Activated CD8-positive, alpha-beta T cell treated with anti-CD3 and anti-CD28 coated beads for 36 hours (primary cell): ENCODE measurements around the gene NOPCHAP1. TPM values are rescaled to one million over a fixed set of nuclear protein-coding genes. Genes with fewer than 3 reads are reported as not detected.

ENCODE experiments used
- ATAC-seq: fragments of 200-7000 bp; cut with Tn5 transposase; one replicate; pipeline ENCODE4 v1.10.0; 2021; ENCODE audit warnings: mild to moderate bottlenecking, moderate library complexity
- CTCF ChIA-PET: fragments of 350-600 bp; sonication (Branson Sonifier 250); formaldehyde crosslinking; loops from one replicate; lab custom pipeline; 2021; ENCODE audit warnings: antibody characterized with exemption; lab: Charles Lee
- POLR2A ChIA-PET: fragments of 350-600 bp; sonication (Branson Sonifier 250); formaldehyde crosslinking; loops from one replicate; lab custom pipeline; 2021; ENCODE audit warnings: antibody characterized with exemption; lab: Charles Lee
- DNase-seq: peaks from one replicate; pipeline ENCODE4 v3.0.0-alpha.2; 2020
- H3K27ac Mint-ChIP-seq: one replicate; pipeline ENCODE4 v1.8.0; 2021; ENCODE audit warnings: mild to moderate bottlenecking, mixed read lengths
- H3K27me3 Mint-ChIP-seq: one replicate; pipeline ENCODE4 v1.8.0; 2021; ENCODE audit warnings: mixed read lengths
- H3K36me3 Mint-ChIP-seq: one replicate; pipeline ENCODE4 v1.8.0; 2021; ENCODE audit warnings: low read depth, mixed read lengths
- H3K4me1 Mint-ChIP-seq: one replicate; pipeline ENCODE4 v1.8.0; 2021; ENCODE audit warnings: low read depth, mixed read lengths
- H3K4me3 Mint-ChIP-seq: one replicate; pipeline ENCODE4 v1.8.0; 2021; ENCODE audit warnings: mild to moderate bottlenecking, moderate library complexity, mixed read lengths
- H3K9me3 Mint-ChIP-seq: one replicate; pipeline ENCODE4 v1.8.0; 2021; ENCODE audit warnings: mixed read lengths
- intact Hi-C: fragments of 100-400 bp; cut with micrococcal nuclease; formaldehyde crosslinking; loops from one replicate; pipeline ENCODE4 v1.10.0; 2022
- total RNA-seq, 2 experiments: library from RNA; stranded (reverse); gene quantifications; one replicate each; pipeline ENCODE4 v1.2.3, GENCODE V29; 2021
- TF ChIP-seq, protein P1 (sequence below): fragments of 200-600 bp; IDR thresholded peaks from one replicate; pipeline ENCODE4 v1.8.0; 2022; ENCODE audit warnings: antibody characterized with exemption, mild to moderate bottlenecking

NOPCHAP1 gene
- total RNA-seq, 2 experiments from 2014 or later: 39.4 to 42.0 TPM

DNA sequence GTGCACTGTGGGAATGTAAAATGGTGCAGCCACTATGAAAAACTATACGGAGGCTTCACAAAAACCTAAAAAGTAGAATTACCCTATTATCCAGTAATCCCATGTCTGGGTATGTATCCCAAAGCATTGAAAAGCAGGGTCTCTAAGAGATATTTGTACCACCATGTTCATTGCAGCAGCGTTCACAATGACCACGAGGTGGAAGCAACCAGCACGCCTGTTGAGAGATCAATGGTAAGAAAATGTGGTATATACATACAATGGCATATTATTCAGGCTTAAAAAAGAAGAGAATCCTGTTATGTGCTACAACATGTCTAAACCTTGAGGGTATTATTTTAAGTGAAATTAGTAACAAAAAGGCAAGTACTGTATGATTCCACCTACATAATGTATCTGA, 910 bp upstream of the NOPCHAP1 start:
- peaks cover 25% of the 10 kb centered on the region for H3K36me3 Mint-ChIP-seq
- H3K27me3 Mint-ChIP-seq: peaks cover 5% of the 10 kb centered on the region
- intact Hi-C loops: no loop called here
- POLR2A ChIA-PET: interaction anchor here (0.6 kb wide), 1 partner anchor 149 kb away, joined by 3 read pairs; no protein-coding TSS in a partner anchor
- peak overlapping the region; percentile 90 for H3K4me3 Mint-ChIP-seq
- H3K27ac Mint-ChIP-seq: no peak overlapping the region
- peaks cover 43% of the 10 kb centered on the region for H3K4me1 Mint-ChIP-seq
- no peaks in the 10 kb centered on the region for H3K9me3 Mint-ChIP-seq
- DNase-seq: no peak
- no peak for ATAC-seq
- CTCF ChIA-PET: interaction anchor here (1.5 to 2.9 kb wide), 3 partner anchors 14 to 67 kb away, joined by 3 to 13 read pairs (median 6); partner anchors contain the start of gene SLC41A2
- TF ChIP-seq, protein P1, sequence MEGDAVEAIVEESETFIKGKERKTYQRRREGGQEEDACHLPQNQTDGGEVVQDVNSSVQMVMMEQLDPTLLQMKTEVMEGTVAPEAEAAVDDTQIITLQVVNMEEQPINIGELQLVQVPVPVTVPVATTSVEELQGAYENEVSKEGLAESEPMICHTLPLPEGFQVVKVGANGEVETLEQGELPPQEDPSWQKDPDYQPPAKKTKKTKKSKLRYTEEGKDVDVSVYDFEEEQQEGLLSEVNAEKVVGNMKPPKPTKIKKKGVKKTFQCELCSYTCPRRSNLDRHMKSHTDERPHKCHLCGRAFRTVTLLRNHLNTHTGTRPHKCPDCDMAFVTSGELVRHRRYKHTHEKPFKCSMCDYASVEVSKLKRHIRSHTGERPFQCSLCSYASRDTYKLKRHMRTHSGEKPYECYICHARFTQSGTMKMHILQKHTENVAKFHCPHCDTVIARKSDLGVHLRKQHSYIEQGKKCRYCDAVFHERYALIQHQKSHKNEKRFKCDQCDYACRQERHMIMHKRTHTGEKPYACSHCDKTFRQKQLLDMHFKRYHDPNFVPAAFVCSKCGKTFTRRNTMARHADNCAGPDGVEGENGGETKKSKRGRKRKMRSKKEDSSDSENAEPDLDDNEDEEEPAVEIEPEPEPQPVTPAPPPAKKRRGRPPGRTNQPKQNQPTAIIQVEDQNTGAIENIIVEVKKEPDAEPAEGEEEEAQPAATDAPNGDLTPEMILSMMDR: no peak

DNA sequence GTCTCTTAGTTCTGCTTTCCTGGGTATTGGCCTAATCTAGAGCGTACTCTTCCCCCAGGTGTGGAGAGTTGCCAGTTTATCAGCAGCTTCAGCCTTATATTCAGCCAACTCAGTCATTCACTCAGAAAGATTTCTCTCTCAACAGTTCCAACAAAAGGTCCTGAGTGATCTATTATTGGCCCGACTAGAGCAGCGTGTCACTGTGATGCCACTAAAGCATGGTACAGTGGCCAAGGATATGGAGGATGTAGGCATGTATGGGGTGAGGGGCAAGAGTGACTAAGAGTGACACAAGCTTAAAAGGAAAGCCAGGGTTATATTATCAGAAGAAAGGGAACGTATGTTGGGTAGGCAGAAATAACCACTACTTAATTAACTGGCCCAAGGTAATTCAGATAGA, 4.8 kb downstream of the NOPCHAP1 start:
- Mint-ChIP-seq H3K27ac (no peak overlapping the region), H3K4me3 (no peak overlapping the region), H3K9me3 (no peaks in the 10 kb centered on the region), H3K27me3 (no peaks in the 10 kb centered on the region), H3K36me3 (peaks cover 79% of the 10 kb centered on the region), H3K4me1 (peaks cover 47% of the 10 kb centered on the region)
- ChIA-PET POLR2A (no interaction called here), CTCF (no interaction called here)
- TF ChIP-seq, protein P1: no peak
- no peak for ATAC-seq
- intact Hi-C loops: no loop called here
- no peak for DNase-seq

DNA sequence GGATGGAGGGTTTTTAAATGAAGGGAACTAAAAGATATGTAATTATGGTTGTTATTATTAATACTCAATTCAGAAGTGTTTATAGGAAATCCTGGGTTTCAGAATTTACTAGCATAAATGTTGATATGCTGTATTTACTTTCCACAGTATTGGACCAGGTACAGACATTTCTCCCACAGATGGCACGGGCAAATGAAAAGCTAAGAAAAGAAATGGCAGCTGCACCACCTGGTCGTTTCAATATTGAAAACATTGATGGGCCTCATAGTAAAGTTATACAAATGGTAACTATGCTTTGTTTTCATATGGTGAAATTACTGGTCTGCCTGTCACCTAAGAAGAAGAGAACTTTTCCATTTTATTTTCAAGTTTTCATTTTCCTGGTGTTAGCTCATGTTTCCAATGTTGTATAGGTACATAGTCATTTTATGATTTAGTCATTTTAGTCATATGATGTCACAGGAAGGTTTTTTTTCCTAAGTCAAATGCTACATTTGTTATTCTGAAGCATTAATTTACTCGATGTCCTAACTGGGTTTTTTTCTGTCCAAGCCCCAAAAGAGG, 5.5 kb downstream of the NOPCHAP1 start:
- POLR2A ChIA-PET: no interaction called here
- CTCF ChIA-PET: interaction anchor here (0.8 kb wide), 1 partner anchor 33 kb away, joined by 3 read pairs; no protein-coding TSS in a partner anchor
- Mint-ChIP-seq H3K36me3 (peaks cover 83% of the 10 kb centered on the region), H3K27ac (no peak overlapping the region), H3K27me3 (no peaks in the 10 kb centered on the region), H3K9me3 (no peaks in the 10 kb centered on the region), H3K4me3 (no peak overlapping the region), H3K4me1 (peaks cover 46% of the 10 kb centered on the region)
- intact Hi-C loops: no loop called here
- TF ChIP-seq, protein P1: no peak
- DNase-seq (no peak), ATAC-seq (no peak)

DNA sequence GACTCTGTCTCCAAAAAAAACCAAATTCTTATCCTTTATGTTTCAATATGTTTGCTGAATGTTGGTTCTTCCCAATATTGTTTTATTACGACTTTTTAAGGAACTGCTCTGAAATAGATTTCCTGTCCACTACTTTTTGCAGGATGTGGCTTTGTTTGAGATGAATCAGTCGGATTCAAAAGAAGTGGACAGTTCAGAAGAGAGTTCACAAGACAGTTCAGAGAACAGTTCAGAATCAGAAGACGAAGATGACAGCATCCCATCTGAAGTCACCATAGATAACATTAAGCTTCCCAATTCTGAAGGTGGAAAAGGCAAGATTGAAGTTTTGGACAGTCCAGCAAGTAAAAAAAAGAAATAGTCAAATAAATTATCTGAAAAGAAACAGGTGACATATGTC, 8.2 kb downstream of the NOPCHAP1 start:
- no peak overlapping the region for H3K4me3 Mint-ChIP-seq
- no peaks in the 10 kb centered on the region for H3K27me3 Mint-ChIP-seq
- TF ChIP-seq, protein P1: no peak
- ChIA-PET CTCF (no interaction called here), POLR2A (interaction anchor here (0.6 kb wide), 1 partner anchor 14 kb away, joined by 3 read pairs; no protein-coding TSS in a partner anchor)
- H3K36me3 Mint-ChIP-seq: peaks cover 91% of the 10 kb centered on the region
- DNase-seq (no peak), ATAC-seq (no peak)
- no peaks in the 10 kb centered on the region for H3K9me3 Mint-ChIP-seq
- intact Hi-C loops: no loop called here
- peaks cover 39% of the 10 kb centered on the region for H3K4me1 Mint-ChIP-seq
- H3K27ac Mint-ChIP-seq: no peak overlapping the region

DNA sequence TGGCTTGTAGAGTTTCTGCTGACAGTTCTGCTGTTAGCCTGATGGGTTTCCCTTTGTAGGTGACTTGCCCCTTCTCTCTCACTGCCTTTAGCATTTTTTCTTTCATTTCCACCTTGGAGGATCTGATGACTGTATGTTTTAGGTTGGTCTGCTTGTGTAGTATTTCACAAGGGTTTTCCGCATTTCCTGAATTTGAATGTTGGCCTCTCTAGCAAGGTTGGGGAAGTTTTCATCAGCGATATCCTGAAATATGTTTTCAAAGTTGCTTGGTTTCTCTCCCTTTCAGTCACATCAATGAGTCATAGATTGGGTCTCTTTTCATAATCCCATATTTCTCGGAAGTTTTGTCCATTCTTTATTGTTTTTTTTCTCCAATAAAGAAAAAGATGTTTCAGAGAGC, 11.4 kb downstream of the NOPCHAP1 start:
- Mint-ChIP-seq H3K4me3 (no peak overlapping the region), H3K27ac (peak overlapping the region; percentile 2), H3K36me3 (peaks cover 90% of the 10 kb centered on the region), H3K27me3 (no peaks in the 10 kb centered on the region), H3K9me3 (peaks cover 2% of the 10 kb centered on the region), H3K4me1 (peaks cover 26% of the 10 kb centered on the region)
- POLR2A ChIA-PET: no interaction called here
- TF ChIP-seq, protein P1: no peak
- intact Hi-C loops: no loop called here
- ATAC-seq: no peak
- CTCF ChIA-PET: interaction anchor here (1.8 kb wide), 1 partner anchor 10 kb away, joined by 3 read pairs; no protein-coding TSS in a partner anchor
- no peak for DNase-seq
